GM21723 (cell line): ENCODE data around the gene SCPEP1.
"Not testable (repeated sequence)": the region's sequence is repeated elsewhere in the genome, so short reads cannot be mapped to it uniquely, and the experiment has no call there.

Experiments used
- ATAC-seq: cut with Tn5 transposase; IDR thresholded peaks from one replicate; pipeline ENCODE4 v1.9.1; 2021; ENCODE audit warnings: mild to moderate bottlenecking, moderate library complexity; ENCODE audit not compliant: unreplicated experiment

SCPEP1 gene, protein sequence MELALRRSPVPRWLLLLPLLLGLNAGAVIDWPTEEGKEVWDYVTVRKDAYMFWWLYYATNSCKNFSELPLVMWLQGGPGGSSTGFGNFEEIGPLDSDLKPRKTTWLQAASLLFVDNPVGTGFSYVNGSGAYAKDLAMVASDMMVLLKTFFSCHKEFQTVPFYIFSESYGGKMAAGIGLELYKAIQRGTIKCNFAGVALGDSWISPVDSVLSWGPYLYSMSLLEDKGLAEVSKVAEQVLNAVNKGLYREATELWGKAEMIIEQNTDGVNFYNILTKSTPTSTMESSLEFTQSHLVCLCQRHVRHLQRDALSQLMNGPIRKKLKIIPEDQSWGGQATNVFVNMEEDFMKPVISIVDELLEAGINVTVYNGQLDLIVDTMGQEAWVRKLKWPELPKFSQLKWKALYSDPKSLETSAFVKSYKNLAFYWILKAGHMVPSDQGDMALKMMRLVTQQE

DNA sequence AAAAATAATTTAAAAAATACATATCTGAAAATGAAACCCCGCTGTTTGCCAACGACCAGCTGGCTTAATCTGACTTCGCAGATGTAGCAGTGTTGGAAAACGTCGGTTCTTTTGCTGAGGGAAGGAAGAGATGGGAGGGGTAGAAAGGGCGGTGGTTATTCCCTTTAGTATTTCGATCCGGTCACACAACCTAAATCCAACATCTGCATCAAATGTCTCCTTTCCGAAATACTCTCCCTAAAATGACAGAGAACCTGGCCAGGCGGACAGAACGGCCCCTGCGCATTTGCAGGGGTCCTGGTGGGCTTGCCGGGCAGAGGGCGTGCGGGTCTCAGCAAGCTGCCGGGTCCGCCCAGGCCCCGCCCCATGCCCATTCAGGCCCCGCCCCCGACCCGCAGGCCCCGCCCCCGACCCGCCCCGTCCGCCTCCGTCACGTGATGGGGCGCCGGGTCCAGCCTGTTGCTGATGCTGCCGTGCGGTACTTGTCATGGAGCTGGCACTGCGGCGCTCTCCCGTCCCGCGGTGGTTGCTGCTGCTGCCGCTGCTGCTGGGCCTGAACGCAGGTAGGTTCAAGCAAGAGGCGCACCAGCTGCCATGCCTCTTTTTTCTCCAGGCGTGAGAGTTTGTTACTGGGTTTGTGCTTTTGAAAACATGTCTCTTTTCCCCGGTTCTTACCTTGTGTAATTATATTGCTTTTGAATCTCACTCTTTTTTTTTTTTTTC, at the start of gene SCPEP1:
Gene SCPEP1, plus strand, starts transcription at position 459 of the 723 bp plus-strand sequence. Its CDS starts 29 bp downstream, at position 488.
- ATAC-seq = peak; percentile 72

DNA sequence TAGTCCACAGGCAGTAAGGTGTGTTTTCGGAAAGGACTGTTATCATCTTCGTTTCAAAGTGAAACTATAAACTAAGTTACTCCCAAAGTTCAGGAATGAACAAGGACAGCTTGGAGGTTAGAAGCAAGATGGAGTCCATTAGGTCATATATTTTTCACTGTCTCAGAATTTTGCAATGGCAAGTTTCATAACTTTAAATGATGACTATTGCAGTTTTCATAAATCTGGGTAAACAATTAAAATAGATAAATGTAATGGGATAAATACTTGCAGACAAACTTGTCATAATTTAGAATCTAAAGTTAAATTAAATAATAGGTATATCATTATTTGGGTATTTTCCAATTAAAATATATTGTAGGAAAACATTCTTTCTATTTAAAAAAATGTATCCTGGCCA, 49.3 kb upstream of the SCPEP1 start:
- ATAC-seq = no peak

DNA sequence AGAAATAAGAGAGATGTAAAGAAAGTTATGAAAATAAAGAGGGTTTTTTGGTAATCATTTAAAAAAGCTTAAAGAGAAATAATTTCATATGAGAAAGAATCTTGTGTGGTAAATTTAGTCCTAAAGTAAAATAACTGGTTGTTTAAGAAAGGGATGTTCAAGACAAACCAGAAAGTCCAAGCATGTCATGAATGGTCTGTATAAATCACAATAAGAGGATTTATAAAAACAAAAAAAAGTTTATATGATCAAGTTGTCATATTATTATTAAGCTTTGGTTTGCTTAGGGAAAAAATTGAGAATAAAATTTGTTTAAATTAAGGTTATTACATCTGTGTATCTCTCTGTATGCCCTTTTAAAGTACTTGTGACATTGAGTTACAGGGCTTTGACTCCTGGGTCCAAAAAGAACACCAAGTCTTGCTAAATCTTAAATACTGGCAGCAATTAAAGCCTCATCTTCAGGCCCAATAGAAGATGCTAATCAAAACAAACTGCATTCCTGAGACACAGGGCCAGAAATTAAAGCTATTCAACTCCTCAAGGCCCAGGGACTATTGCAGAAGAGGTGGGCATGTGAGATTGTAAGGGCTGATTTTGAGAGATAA, 48.5 kb upstream of the SCPEP1 start:
- ATAC-seq = no peak

- no peak for ATAC-seq
Observed at GRCh38 chr17:56930739-56931337, 47.1 kb upstream of the SCPEP1 start.

- ATAC-seq = no peak
Observed at GRCh38 chr17:56933151-56933745, 44.7 kb upstream of the SCPEP1 start.

DNA sequence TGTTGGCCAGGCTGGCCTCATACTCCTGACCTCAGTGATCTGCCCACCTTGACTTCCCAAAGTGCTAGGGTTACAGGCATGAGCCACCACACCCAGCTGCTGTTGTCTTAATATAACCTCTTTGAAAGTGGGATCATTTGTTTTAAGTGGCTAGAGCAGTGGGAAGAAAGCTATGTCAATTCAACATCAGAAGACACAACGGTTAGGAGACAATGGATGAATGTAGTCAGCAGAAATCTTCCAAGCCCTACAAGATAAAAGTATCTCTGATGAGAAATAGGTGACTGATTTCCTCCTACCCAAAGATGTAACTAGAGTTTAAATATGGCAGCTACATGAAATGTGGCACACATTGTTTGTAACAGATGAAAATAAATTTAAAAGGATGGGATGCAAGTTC, 44.1 kb upstream of the SCPEP1 start:
- no peak for ATAC-seq

GRCh38 chr17:56934280-56934679, 43.7 kb upstream of the SCPEP1 start:
- ATAC-seq = no peak

GRCh38 chr17:56935461-56935860, 42.5 kb upstream of the SCPEP1 start:
- ATAC-seq = no peak

GRCh38 chr17:56936697-56937322, 41.1 kb upstream of the SCPEP1 start:
- ATAC-seq = no peak

DNA sequence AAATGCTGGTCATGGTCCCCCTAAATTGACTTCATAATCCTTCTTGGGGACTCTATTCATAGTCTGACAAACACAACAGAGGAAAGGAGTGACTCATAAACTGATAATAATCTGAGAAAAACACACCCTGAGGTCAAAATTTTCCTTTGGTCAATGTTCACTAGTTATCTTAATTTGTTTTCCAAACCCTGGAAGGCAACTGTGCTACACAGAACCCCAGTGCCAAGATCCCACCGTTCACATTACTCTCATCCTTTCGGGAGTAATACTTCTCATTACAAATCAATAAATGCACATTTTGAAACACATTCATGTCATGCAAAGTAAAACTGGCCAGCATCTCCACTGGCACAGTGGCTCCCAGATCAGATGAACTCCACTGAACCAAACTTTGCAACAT, 40.2 kb upstream of the SCPEP1 start:
- no peak for ATAC-seq

DNA sequence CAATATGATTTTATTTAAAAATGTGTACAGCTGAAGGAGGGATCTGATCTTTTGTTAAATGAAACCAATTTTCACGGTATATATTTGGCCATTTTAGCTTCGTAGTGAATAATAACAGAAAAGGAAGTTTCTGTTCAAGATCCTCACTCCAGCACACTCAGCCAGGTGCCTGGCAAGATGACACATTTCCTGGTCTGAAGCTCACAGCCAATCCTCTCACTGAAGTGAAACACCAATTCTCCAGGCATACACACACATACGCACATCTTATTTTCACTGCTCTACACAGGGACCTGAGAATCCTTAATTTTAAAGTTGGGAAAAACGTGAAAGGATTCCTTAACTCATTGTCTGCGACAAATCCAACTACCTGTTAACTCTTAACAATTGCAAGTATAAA, 39.7 kb upstream of the SCPEP1 start:
- not testable (repeated sequence) for ATAC-seq

- no peak for ATAC-seq
Observed at GRCh38 chr17:56939869-56940484, 38.0 kb upstream of the SCPEP1 start.

DNA sequence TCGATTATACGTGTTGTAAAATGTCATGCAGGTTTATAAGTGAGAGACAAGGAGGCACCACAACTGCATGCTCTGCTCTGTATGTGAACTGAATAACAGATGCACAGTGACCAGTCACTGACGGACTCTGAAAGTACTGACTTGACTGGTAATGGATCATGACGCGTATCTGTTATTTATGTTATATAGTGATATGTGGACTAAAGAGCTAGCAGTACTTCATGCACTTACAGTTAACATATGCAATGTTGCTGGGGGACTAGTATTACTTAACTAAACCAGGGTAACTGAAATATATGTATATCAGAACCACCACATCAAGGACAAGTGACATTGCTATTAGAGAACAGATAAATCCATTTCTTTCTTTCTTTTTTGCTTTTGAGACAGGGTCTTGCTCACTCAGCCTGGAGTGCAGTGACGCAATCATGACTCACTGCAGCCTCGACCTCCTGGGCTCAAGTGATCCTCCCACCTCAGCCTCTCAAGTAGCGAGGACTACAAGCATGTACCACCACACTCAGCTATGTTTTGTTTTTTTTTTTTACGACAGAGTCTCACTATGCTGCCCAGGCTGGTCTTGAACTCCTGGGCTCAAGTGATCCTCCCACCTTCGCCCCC, 34.3 kb upstream of the SCPEP1 start:
- ATAC-seq = no peak

GRCh38 chr17:56945938-56946505, 31.9 kb upstream of the SCPEP1 start:
- ATAC-seq = no peak

- no peak for ATAC-seq
Observed at GRCh38 chr17:56947741-56948140, 30.2 kb upstream of the SCPEP1 start.

GRCh38 chr17:56948491-56948890, 29.4 kb upstream of the SCPEP1 start:
- no peak for ATAC-seq

DNA sequence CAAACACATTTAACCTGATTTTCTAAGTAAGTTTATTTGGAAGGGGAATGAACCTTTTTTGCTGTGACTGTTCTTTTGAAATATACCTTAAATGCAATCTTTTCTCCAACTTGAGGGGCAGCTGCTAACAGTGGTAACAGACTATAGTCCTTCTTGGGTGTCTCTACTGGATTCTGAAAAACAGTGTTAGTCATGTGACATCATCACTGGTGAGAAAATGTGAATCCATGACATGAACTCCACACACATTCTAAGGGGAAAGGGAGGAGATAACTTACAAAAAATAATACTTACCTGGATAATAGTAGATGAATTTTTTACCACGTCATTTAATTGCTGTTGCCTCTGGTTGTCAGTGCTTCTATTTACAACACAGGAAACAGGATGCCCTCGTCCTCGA, 28.3 kb upstream of the SCPEP1 start:
- ATAC-seq = no peak

- no peak for ATAC-seq
Observed at GRCh38 chr17:56956992-56957391, 20.9 kb upstream of the SCPEP1 start.
